Measurements from ENCODE around the gene SEC14L5. TPM values are rescaled to one million over a fixed set of nuclear protein-coding genes. Genes with fewer than 3 reads are reported as not detected.

Gene SEC14L5
- total and polyA plus RNA-seq, 8 donors: 0.15 to 30.3 (median 0.38) TPM; not detected in 2

- H3K36me3 ChIP-seq: peaks cover 0 to 11% (median 6%) of the 10 kb centered on the region in 4 donors
- peak overlapping the region; percentile 34 to 88 (median 41) for H3K27ac ChIP-seq
- H3K4me3 ChIP-seq: no peak overlapping the region
- no peaks in the 10 kb centered on the region for H3K27me3 ChIP-seq
- peaks cover 25 to 50% (median 46%) of the 10 kb centered on the region in 4 donors for H3K4me1 ChIP-seq
- H3K9me3 ChIP-seq: no peaks in the 10 kb centered on the region
- TF ChIP-seq POLR2A (IDR thresholded peaks at IDR 0.05) (no peak), CTCF (IDR thresholded peaks at IDR 0.05) (no peak)
- 44 to 61% (median 56%) methylated on average over 1 of the region's 1 CpG for WGBS, 5 donors
- intact Hi-C loops (cut with DNase I; ENCODE audit: low total_unique reads): no loop called here
- no peak for DNase-seq
These were observed 77.7 kb downstream of the SEC14L5 start for GRCh38 chr16:5035909-5036227.

- Histone ChIP-seq H3K4me1 (peaks cover 25 to 50% (median 46%) of the 10 kb centered on the region in 4 donors), H3K9me3 (no peaks in the 10 kb centered on the region), H3K27ac (peak overlapping the region; percentile 22 to 88 (median 41)), H3K36me3 (peaks cover 0 to 5% (median 2%) of the 10 kb centered on the region in 4 donors), H3K4me3 (no peak overlapping the region), H3K27me3 (no peaks in the 10 kb centered on the region)
- intact Hi-C loops (cut with DNase I; ENCODE audit: low total_unique reads): no loop called here
- TF ChIP-seq CTCF (IDR thresholded peaks at IDR 0.05) (no peak), POLR2AphosphoS5 (IDR thresholded peaks at IDR 0.05) (no peak), POLR2A (IDR thresholded peaks at IDR 0.05) (no peak), EP300 (IDR thresholded peaks at IDR 0.05) (no peak)
- DNase-seq: no peak
- WGBS, 5 donors: 31 to 48% (median 37%) methylated on average over 12 of the region's 12 CpGs
These were observed 78.4 kb downstream of the SEC14L5 start for GRCh38 chr16:5036228-5037156.

DNA sequence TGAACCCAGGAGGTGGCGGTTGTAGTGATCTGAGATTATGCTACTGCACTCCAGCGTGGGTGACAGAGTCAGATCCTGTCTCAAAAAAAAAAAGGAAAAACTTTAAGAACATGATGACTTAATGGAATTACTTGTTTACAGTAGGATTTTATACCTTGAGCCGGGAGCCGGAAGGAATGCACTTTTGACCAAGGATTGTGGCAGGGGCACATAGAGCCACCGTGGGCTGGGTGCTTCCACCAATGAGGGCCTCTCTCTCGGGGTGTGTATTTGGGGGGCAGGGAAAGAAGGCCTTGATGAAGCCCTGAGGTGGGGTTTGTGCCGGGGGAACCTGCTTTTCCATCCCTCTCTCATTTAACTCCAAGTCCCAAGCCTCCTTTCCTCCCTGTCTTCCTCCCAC, 82.3 kb downstream of the SEC14L5 start:
- 42 to 50% (median 46%) methylated on average over 7 of the region's 7 CpGs for WGBS, 5 donors
- Histone ChIP-seq H3K27me3 (no peaks in the 10 kb centered on the region), H3K9me3 (no peaks in the 10 kb centered on the region), H3K4me3 (no peak overlapping the region), H3K36me3 (peaks cover 0 to 28% (median 27%) of the 10 kb centered on the region in 4 donors), H3K27ac (no peak overlapping the region), H3K4me1 (peaks cover 2 to 16% (median 13%) of the 10 kb centered on the region in 4 donors)
- intact Hi-C loops (cut with DNase I; ENCODE audit: low total_unique reads): no loop called here
- TF ChIP-seq POLR2A (IDR thresholded peaks at IDR 0.05): no peak
- no peak for TF ChIP-seq CTCF (IDR thresholded peaks at IDR 0.05)
- peak in 1 of 2 donors; percentile 58 for DNase-seq

DNA sequence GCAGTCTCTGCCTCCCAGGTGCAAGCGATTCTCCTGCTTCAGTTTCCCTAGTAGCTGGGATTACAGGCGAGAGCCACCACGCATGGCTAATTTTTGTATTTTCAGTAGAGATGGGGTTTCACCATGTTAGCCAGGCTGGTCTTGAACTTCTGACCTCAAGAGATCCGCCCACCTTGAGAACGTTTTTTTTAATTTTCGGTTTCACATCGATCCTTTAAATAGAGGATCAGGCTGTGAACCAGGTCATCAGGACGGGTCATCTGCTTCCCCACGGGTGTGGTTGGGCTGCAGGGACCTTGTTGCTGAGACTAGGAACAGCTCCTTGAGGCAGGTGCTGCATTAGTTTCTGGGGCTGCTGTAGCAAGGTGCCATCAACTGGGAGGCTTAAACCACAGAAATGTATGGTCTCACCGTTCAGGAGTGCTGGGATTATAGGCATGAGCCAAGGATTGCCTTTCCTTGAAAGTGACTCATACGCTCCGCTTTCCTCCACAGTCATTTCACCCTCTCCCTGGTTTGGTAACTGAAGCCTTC, 83.5 kb downstream of the SEC14L5 start:
- DNase-seq: no peak
- WGBS, 5 donors: 51 to 76% (median 61%) methylated on average over 12 of the region's 12 CpGs
- intact Hi-C loops (cut with DNase I; ENCODE audit: low total_unique reads): no loop called here

More for the DNA sequence above, 83.5 kb downstream of the SEC14L5 start:
- H3K9me3 ChIP-seq: no peaks in the 10 kb centered on the region
- H3K27ac ChIP-seq: no peak overlapping the region
- TF ChIP-seq CTCF (IDR thresholded peaks at IDR 0.05): no peak
- no peak for TF ChIP-seq POLR2A (IDR thresholded peaks at IDR 0.05)
- no peak for TF ChIP-seq EP300 (IDR thresholded peaks at IDR 0.05)
- no peak for TF ChIP-seq POLR2AphosphoS5 (IDR thresholded peaks at IDR 0.05)
- H3K4me1 ChIP-seq: peaks cover 0 to 4% (median 2%) of the 10 kb centered on the region in 4 donors
- H3K36me3 ChIP-seq: peaks cover 0 to 39% (median 36%) of the 10 kb centered on the region in 4 donors
- H3K27me3 ChIP-seq: no peaks in the 10 kb centered on the region
- no peak overlapping the region for H3K4me3 ChIP-seq
